KBM-7 (cell line): ENCODE measurements around the gene ALPK1.

Experiments
- DNase-seq: peaks from one replicate; pipeline ENCODE4 v3.0.0-alpha.2; 2015
- in situ Hi-C: fragments of 300-500 bp; cut with MboI; formaldehyde crosslinking; loops from 2 replicates; pipeline ENCODE4 v1.14.3; 2020; ENCODE audit warnings: low sequenced_read_pairs, low pct_unique_long_range_greater_than_20kb, mixed read lengths

The ALPK1 gene

GRCh38 chr4:112321776-112322684 lies 24.9 kb downstream of the ALPK1 start:
- DNase-seq: peak; percentile 68
- in situ Hi-C loops: no loop called here

- in situ Hi-C loops: no loop called here
- no peak for DNase-seq
These were observed 25.7 kb downstream of the ALPK1 start for GRCh38 chr4:112322866-112323265.

GRCh38 chr4:112325530-112325929 lies 28.4 kb downstream of the ALPK1 start:
- DNase-seq: no peak
- in situ Hi-C loops: loop anchor here (25.0 kb wide), 1 partner anchor 187 kb away; the partner anchor contains the start of gene NEUROG2

GRCh38 chr4:112327965-112328733 lies 31.0 kb downstream of the ALPK1 start:
- in situ Hi-C loops: loop anchor here (25.0 kb wide), 1 partner anchor 184 kb away; the partner anchor contains the start of gene NEUROG2
- peak; percentile 70 for DNase-seq

GRCh38 chr4:112328734-112329130 lies 31.6 kb downstream of the ALPK1 start:
- no peak for DNase-seq
- in situ Hi-C loops: loop anchor here (25.0 kb wide), 1 partner anchor 184 kb away; the partner anchor contains the start of gene NEUROG2

GRCh38 chr4:112329672-112330375 lies 32.7 kb downstream of the ALPK1 start:
- in situ Hi-C loops: loop anchor here (25.0 kb wide), 1 partner anchor 182 kb away; the partner anchor contains the start of gene NEUROG2
- peak; percentile 12 for DNase-seq

GRCh38 chr4:112330921-112331320 lies 33.8 kb downstream of the ALPK1 start:
- DNase-seq: no peak
- in situ Hi-C loops: loop anchor here (25.0 kb wide), 1 partner anchor 181 kb away; the partner anchor contains the start of gene NEUROG2

GRCh38 chr4:112332398-112332797 lies 35.2 kb downstream of the ALPK1 start:
- in situ Hi-C loops: loop anchor here (25.0 kb wide), 1 partner anchor 180 kb away; the partner anchor contains the start of gene NEUROG2
- no peak for DNase-seq

GRCh38 chr4:112340023-112340422 lies 42.9 kb downstream of the ALPK1 start:
- in situ Hi-C loops: loop anchor here (25.0 kb wide), 1 partner anchor 172 kb away; the partner anchor contains the start of gene NEUROG2
- DNase-seq: no peak

- in situ Hi-C loops: loop anchor here (25.0 kb wide), 1 partner anchor 171 kb away; the partner anchor contains the start of gene NEUROG2
- DNase-seq: no peak
These were observed 43.9 kb downstream of the ALPK1 start for GRCh38 chr4:112341033-112341432.

- in situ Hi-C loops: loop anchor here (25.0 kb wide), 1 partner anchor 169 kb away; the partner anchor contains the start of gene NEUROG2
- DNase-seq: no peak
These were observed 46.3 kb downstream of the ALPK1 start for GRCh38 chr4:112343330-112344080.

- DNase-seq: peak; percentile 5
- in situ Hi-C loops: loop anchor here (25.0 kb wide), 1 partner anchor 164 kb away; the partner anchor contains the start of gene NEUROG2
These were observed 51.5 kb downstream of the ALPK1 start for GRCh38 chr4:112348488-112349158.

GRCh38 chr4:112352736-112353135 lies 55.6 kb downstream of the ALPK1 start:
- in situ Hi-C loops: no loop called here
- no peak for DNase-seq

GRCh38 chr4:112355662-112356061 lies 58.5 kb downstream of the ALPK1 start:
- DNase-seq: no peak
- in situ Hi-C loops: no loop called here

GRCh38 chr4:112357453-112357852 lies 60.3 kb downstream of the ALPK1 start:
- DNase-seq: no peak
- in situ Hi-C loops: no loop called here

GRCh38 chr4:112357897-112358296 lies 60.7 kb downstream of the ALPK1 start:
- in situ Hi-C loops: no loop called here
- DNase-seq: no peak

- no peak for DNase-seq
- in situ Hi-C loops: no loop called here
These were observed 61.2 kb downstream of the ALPK1 start for GRCh38 chr4:112358415-112358814.
